GM12878 (cell line): ENCODE data around the gene NCR2. TPM values are rescaled to one million over a fixed set of nuclear protein-coding genes. Genes with fewer than 3 reads are reported as not detected.
A peak's percentile ranks its signal among the peaks of the same experiment; 100 is the strongest.

ENCODE experiments used
- ATAC-seq: fragments of 200-7000 bp; cut with Tn5 transposase; 3 replicates; pipeline ENCODE4 v1.9.1; 2020; ENCODE audit warnings: mild to moderate bottlenecking, moderate library complexity
- BruUV-seq: library from RNA; stranded (reverse); fragments of 400-500 nt; replicated peaks from 2 replicates; lab custom pipeline; 2021; lab: Mats Ljungman, UMichigan
- CTCF ChIA-PET: fragments of 300-600 bp; sonication (Branson Sonifier 250); formaldehyde crosslinking; extraction: SDS; loops from one replicate; lab custom pipeline; 2021; ENCODE audit warnings: inconsistent platforms; lab: Yijun Ruan, JAX
- POLR2A ChIA-PET: fragments of 350-600 bp; formaldehyde crosslinking; extraction: SDS; loops from one replicate; lab custom pipeline; 2021; ENCODE audit warnings: inconsistent platforms; lab: Charles Lee
- RAD21 ChIA-PET: fragments of 300-600 bp; sonication (Branson Sonifier 250); formaldehyde crosslinking; loops from one replicate; lab custom pipeline; 2023; ENCODE audit warnings: antibody characterized with exemption; ENCODE audit not compliant: unreplicated experiment; lab: Charles Lee
- SMC1A ChIA-PET: fragments of 300-600 bp; sonication (Branson Sonifier 250); formaldehyde crosslinking; loops from one replicate; lab custom pipeline; 2023; ENCODE audit not compliant: unreplicated experiment, uncharacterized antibody; lab: Charles Lee
- DNase-seq: peaks from one replicate; pipeline ENCODE4 v3.0.0-alpha.2; 2011; ENCODE audit warnings: low read depth, low spot score
- FAIRE-seq: peaks from 3 replicates; lab custom pipeline; 2011; peaks lifted over from hg19 to GRCh38; lab: Jason Lieb, UNC
- H2AFZ ChIP-seq: 2 replicates; pipeline ENCODE4 v1.6.0; 2011; ENCODE audit warnings: low read depth, low read length, control low read depth; ENCODE audit not compliant: control insufficient read depth
- H3K27ac ChIP-seq: 2 replicates; pipeline ENCODE4 v1.5.1; 2011; ENCODE audit warnings: control low read depth; ENCODE audit not compliant: control insufficient read depth, insufficient read depth
- H3K27me3 ChIP-seq, 2 experiments: replicated peaks in 1 of 2; 2 replicates each; pipeline versions ENCODE4 v1.6.0 to v1.6.1; 2011; ENCODE audit warnings: low read length in 1 of 2; ENCODE audit not compliant: control insufficient read depth in 2 of 2, insufficient read depth in 2 of 2
- H3K36me3 ChIP-seq, 2 experiments: 2 replicates each; pipeline ENCODE4 v1.5.1; 2011; ENCODE audit warnings: low read length in 1 of 2; ENCODE audit not compliant: control insufficient read depth in 2 of 2, insufficient read depth in 2 of 2
- H3K4me1 ChIP-seq: 2 replicates; pipeline ENCODE4 v1.6.1; 2011; ENCODE audit warnings: mild to moderate bottlenecking, low read length, moderate library complexity, mixed read lengths; ENCODE audit not compliant: control insufficient read depth, insufficient read depth
- H3K4me2 ChIP-seq: 2 replicates; pipeline ENCODE4 v1.6.0; 2011; ENCODE audit warnings: control low read depth; ENCODE audit not compliant: control insufficient read depth, insufficient read depth
- H3K4me3 ChIP-seq: fragments of 200-600 bp; sonication (generic); 2 replicates; pipeline ENCODE4 v1.5.1; 2016
- H3K79me2 ChIP-seq: 2 replicates; pipeline ENCODE4 v1.6.0; 2011; ENCODE audit warnings: low read length; ENCODE audit not compliant: control insufficient read depth, insufficient read depth
- H3K9ac ChIP-seq: 2 replicates; pipeline ENCODE4 v1.8.0; 2011; ENCODE audit warnings: low read length, control low read depth, mixed read lengths; ENCODE audit not compliant: control insufficient read depth, insufficient read depth
- H3K9me3 ChIP-seq: replicated peaks from 3 replicates; pipeline ENCODE4 v1.5.1; 2011; ENCODE audit warnings: mild to moderate bottlenecking, low read length; ENCODE audit not compliant: control insufficient read depth, insufficient read depth
- H4K20me1 ChIP-seq: 2 replicates; pipeline ENCODE4 v1.6.0; 2011; ENCODE audit not compliant: control insufficient read depth, insufficient read depth
- BHLHE40 ChIP-seq, 2 experiments: fragments of 450-650 bp in 1 of 2; IDR thresholded peaks; 2 replicates each; pipeline ENCODE4 v1.6.1; 2011 to 2017; ENCODE audit warnings: low read depth in 2 of 2, borderline replicate concordance in 1 of 2, improper control_type of control experiment in 1 of 2, low read length in 1 of 2, mild to moderate bottlenecking in 1 of 2
- CREB1 ChIP-seq: IDR thresholded peaks from 2 replicates; pipeline ENCODE4 v1.6.1; 2012; ENCODE audit warnings: low read depth, mild to moderate bottlenecking, inconsistent platforms
- EZH2 ChIP-seq: IDR thresholded peaks from 2 replicates; pipeline ENCODE4 v1.6.1; 2012; ENCODE audit warnings: low read depth, mild to moderate bottlenecking, control low read depth, inconsistent platforms, low read length, borderline replicate concordance; ENCODE audit not compliant: control insufficient read depth
- RAD21 ChIP-seq: IDR thresholded peaks from 2 replicates; pipeline ENCODE4 v1.6.1; 2011; ENCODE audit warnings: mild to moderate bottlenecking, low read depth, low read length, moderate library complexity; ENCODE audit not compliant: insufficient read depth
- ZNF622 ChIP-seq: fragments of 450-650 bp; IDR thresholded peaks from 2 replicates; pipeline ENCODE4 v1.6.1; 2017; ENCODE audit warnings: mild to moderate bottlenecking, inconsistent platforms
- WGBS: methylation state at CpG from one replicate; pipeline ENCODE4 v1.1.6; 2016; ENCODE audit warnings: low lambda C conversion rate; ENCODE audit not compliant: insufficient replicate concordance, insufficient coverage; ENCODE audit errors: missing lambda C conversion rate; 5-methylcytosine and 5-hydroxymethylcytosine counted together
- in situ Hi-C: fragments of 300-500 bp; cut with MboI; formaldehyde crosslinking; loops from 9 replicates; pipeline ENCODE4 v1.14.3; 2018; ENCODE audit warnings: mixed read lengths
- intact Hi-C: fragments of 100-400 bp; cut with micrococcal nuclease; formaldehyde crosslinking; loops from one replicate; pipeline ENCODE4 v1.14.2; 2022; ENCODE audit not compliant: unreplicated experiment
- polyA plus RNA-seq, 11 experiments: library from polyadenylated mRNA; depleted of rRNA in 4 of 11; unstranded in 6 of 11; stranded (reverse) in 5 of 11; fragments of >200 nt; fragmentation: Nextera tagmentation in 4 of 11; fragmentation: Illumina TruSeq in 1 of 11; extraction: Ambion mirVana in 4 of 11; extraction: Trizol in 1 of 11; gene quantifications; 1 replicate in 1 of 11; 2 replicates in 10 of 11; pipeline versions ENCODE4 v1.2.1 to v1.2.3, GENCODE V29; 2011 to 2016; ENCODE audit warnings: inconsistent platforms in 2 of 11, missing spikeins in 2 of 11, low read depth in 1 of 11
- total RNA-seq, 4 experiments: library from RNA; depleted of rRNA in 3 of 4; stranded (reverse); fragments of >200 nt in 3 of 4; fragmentation: Illumina TruSeq in 1 of 4; extraction: Trizol in 1 of 4; gene quantifications; 2 replicates each; pipeline versions ENCODE4 v1.2.1 to v1.2.3, GENCODE V29; 2013 to 2021
- TF ChIP-seq, protein P1 (sequence below): fragments of 450-650 bp; IDR thresholded peaks from 2 replicates; pipeline ENCODE4 v1.6.1; 2014; ENCODE audit warnings: mild to moderate bottlenecking
- TF ChIP-seq, protein P2 (sequence below): IDR thresholded peaks from 2 replicates; pipeline ENCODE4 v1.6.1; 2012; ENCODE audit warnings: low read length, inconsistent platforms
- TF ChIP-seq, protein P3 (sequence below): fragments of 450-650 bp; conservative IDR thresholded peaks from 2 replicates; pipeline ENCODE4 v1.6.1; 2017; ENCODE audit warnings: mild to moderate bottlenecking, moderate library complexity

The NCR2 gene
- total and polyA plus RNA-seq, 10 of the 15 experiments (the other 5 are each of a cell fraction or from before 2014, with no cell fraction given): 0.21 to 0.53 TPM; not detected in 8

DNA sequence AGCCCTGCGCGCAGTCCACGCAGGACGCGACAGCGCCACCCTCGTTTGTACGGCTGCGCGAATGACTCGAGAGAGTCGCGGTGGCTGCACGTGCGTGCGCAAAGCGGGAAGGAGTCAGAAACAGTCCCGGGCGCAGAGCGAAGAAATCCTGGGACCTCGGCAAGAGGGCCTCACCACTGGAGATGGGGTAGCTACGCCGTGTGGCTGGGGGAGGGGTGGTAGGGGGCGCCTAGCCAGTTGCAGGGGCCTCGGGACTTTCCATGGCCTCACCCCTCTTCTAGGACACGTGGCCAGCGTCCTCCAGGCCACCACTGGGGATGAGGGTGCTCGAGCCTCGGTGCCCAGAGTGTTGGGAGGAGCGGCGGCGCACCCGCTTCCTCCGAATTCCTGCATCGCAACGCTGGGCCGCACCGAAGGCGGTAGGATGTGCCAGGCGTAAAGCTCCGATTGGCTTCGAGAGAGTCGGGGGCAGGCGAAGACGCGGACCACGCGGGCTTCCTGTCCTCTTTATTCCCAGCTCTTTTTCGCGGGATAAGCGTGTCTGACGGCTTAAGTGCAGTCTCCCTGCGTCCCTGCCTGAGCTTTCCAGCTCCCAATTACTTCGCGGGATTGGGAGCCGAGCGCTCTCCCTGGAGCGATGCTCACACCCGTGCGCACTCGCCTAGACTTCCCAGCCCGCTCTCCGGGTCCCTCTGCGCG, 38.7 kb downstream of the NCR2 start:
- Histone ChIP-seq H3K4me3 (no peak overlapping the region), H3K27ac (no peak overlapping the region), H3K9ac (no peak overlapping the region), H3K4me2 (no peak overlapping the region), H3K36me3 (no peaks in the 10 kb centered on the region), H3K9me3 (no peaks in the 10 kb centered on the region), H3K79me2 (no peaks in the 10 kb centered on the region), H4K20me1 (no peaks in the 10 kb centered on the region), H2AFZ (no peak overlapping the region), H3K4me1 (no peaks in the 10 kb centered on the region), H3K27me3 (peaks cover 31 to 36% of the 10 kb centered on the region in 2 experiments)
- DNase-seq (no peak), FAIRE-seq (no peak), ATAC-seq (no peak)
- WGBS: 41% methylated on average over 63 of the region's 65 CpGs
- intact Hi-C loops: no loop called here
- ChIA-PET CTCF (interaction anchor here (0.5 to 1.5 kb wide), 4 partner anchors 51 to 419 kb away, joined by 3 to 5 read pairs (median 3); no protein-coding TSS in a partner anchor), POLR2A (no interaction called here), RAD21 (interaction anchor here (1.1 kb wide), 1 partner anchor 87 kb away, joined by 3 read pairs; no protein-coding TSS in a partner anchor), SMC1A (no interaction called here)
- in situ Hi-C loops: loop anchor here (5.0 kb wide), 1 partner anchor 218 kb away; no protein-coding TSS in a partner anchor
- no TSS peak for BruUV-seq
- TF ChIP-seq RAD21: no peak
- TF ChIP-seq, protein P1, sequence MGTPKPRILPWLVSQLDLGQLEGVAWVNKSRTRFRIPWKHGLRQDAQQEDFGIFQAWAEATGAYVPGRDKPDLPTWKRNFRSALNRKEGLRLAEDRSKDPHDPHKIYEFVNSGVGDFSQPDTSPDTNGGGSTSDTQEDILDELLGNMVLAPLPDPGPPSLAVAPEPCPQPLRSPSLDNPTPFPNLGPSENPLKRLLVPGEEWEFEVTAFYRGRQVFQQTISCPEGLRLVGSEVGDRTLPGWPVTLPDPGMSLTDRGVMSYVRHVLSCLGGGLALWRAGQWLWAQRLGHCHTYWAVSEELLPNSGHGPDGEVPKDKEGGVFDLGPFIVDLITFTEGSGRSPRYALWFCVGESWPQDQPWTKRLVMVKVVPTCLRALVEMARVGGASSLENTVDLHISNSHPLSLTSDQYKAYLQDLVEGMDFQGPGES: no peak
- TF ChIP-seq, protein P2, sequence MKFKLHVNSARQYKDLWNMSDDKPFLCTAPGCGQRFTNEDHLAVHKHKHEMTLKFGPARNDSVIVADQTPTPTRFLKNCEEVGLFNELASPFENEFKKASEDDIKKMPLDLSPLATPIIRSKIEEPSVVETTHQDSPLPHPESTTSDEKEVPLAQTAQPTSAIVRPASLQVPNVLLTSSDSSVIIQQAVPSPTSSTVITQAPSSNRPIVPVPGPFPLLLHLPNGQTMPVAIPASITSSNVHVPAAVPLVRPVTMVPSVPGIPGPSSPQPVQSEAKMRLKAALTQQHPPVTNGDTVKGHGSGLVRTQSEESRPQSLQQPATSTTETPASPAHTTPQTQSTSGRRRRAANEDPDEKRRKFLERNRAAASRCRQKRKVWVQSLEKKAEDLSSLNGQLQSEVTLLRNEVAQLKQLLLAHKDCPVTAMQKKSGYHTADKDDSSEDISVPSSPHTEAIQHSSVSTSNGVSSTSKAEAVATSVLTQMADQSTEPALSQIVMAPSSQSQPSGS: no peak
- TF ChIP-seq EZH2: 0 out of 2 replicates have a peak, but pooled peaks have one; percentile 59
- peak in 1 of 2 experiments; percentile 55; a peak in 2 of 4 replicates for TF ChIP-seq BHLHE40 (IDR thresholded peaks at IDR 0.05; ENCODE audit: borderline replicate concordance in 1 of 2, low read depth in 2 of 2, low read length in 1 of 2)
- no peak for TF ChIP-seq CREB1
- TF ChIP-seq, protein P3, sequence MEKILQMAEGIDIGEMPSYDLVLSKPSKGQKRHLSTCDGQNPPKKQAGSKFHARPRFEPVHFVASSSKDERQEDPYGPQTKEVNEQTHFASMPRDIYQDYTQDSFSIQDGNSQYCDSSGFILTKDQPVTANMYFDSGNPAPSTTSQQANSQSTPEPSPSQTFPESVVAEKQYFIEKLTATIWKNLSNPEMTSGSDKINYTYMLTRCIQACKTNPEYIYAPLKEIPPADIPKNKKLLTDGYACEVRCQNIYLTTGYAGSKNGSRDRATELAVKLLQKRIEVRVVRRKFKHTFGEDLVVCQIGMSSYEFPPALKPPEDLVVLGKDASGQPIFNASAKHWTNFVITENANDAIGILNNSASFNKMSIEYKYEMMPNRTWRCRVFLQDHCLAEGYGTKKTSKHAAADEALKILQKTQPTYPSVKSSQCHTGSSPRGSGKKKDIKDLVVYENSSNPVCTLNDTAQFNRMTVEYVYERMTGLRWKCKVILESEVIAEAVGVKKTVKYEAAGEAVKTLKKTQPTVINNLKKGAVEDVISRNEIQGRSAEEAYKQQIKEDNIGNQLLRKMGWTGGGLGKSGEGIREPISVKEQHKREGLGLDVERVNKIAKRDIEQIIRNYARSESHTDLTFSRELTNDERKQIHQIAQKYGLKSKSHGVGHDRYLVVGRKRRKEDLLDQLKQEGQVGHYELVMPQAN: no peak
- no peak for TF ChIP-seq ZNF622
